Measurements from ENCODE around the gene RND2. TPM values are rescaled to one million over a fixed set of nuclear protein-coding genes. Genes with fewer than 3 reads are reported as not detected.

The RND2 gene
- total RNA-seq, 1 experiment from 2014 or later: 0.26 TPM

GRCh38 chr17:42997390-42997983 lies 27.5 kb upstream of the RND2 start:
- peaks cover 58% of the 10 kb centered on the region for H3F3A ChIP-seq (ENCODE audit: insufficient read depth, low read depth)
- H3K36me3 ChIP-seq (ENCODE audit: low read depth): peaks cover 41% of the 10 kb centered on the region
- H3K9me3 ChIP-seq (ENCODE audit: insufficient read depth, low read depth): no peaks in the 10 kb centered on the region
- H3K4me2 ChIP-seq: peak overlapping the region; percentile 79
- CTCF ChIA-PET: interaction anchor here (0.6 to 0.7 kb wide), 3 partner anchors 39 to 1214 kb away, joined by 3 to 5 read pairs (median 5); partner anchors contain the start of gene BECN1
- TSS peak; percentile 21 for BruUV-seq (replicated peaks)
- peak overlapping the region; percentile 40 for H3K27ac ChIP-seq
- no peak for TF ChIP-seq EZH2 (IDR thresholded peaks at IDR 0.05; ENCODE audit: low read depth)
- TF ChIP-seq CTCF (conservative IDR thresholded peaks at IDR 0.05): no peak
- DNase-seq: no peak
- POLR2A ChIA-PET (ENCODE audit: unreplicated experiment): interaction anchor here (0.5 to 1.2 kb wide), 18 partner anchors 13 to 1590 kb away, joined by 3 to 25 read pairs (median 5); partner anchors contain the start of genes AARSD1 and BECN1
- H2AFZ ChIP-seq: peak overlapping the region; percentile 56; the same call in 1 of the 2 replicates
- H3K9me2 ChIP-seq (ENCODE audit: insufficient read depth): no peaks in the 10 kb centered on the region
- peaks cover 33% of the 10 kb centered on the region for H3K4me1 ChIP-seq (replicated peaks; ENCODE audit: insufficient read depth)
- intact Hi-C loops (cut with micrococcal nuclease; ENCODE audit: unreplicated experiment): no loop called here
- no peaks in the 10 kb centered on the region for H3K27me3 ChIP-seq (ENCODE audit: insufficient read depth, low read depth)
- peaks cover 12% of the 10 kb centered on the region for H4K20me1 ChIP-seq (ENCODE audit: insufficient read depth)
- H3K79me2 ChIP-seq (ENCODE audit: low read depth): peaks cover 34% of the 10 kb centered on the region
- peak overlapping the region; percentile 49; the same call in 1 of the 2 replicates for H3K4me3 ChIP-seq

- ChIA-PET CTCF (interaction anchor here (0.6 to 0.7 kb wide), 3 partner anchors 39 to 1215 kb away, joined by 3 to 5 read pairs (median 5); partner anchors contain the start of gene BECN1), POLR2A (ENCODE audit: unreplicated experiment) (interaction anchor here (0.5 to 1.2 kb wide), 15 partner anchors 13 to 1589 kb away, joined by 3 to 25 read pairs (median 5); partner anchors contain the start of genes AARSD1 and BECN1)
- H3K79me2 ChIP-seq (ENCODE audit: low read depth): peaks cover 34% of the 10 kb centered on the region
- intact Hi-C loops (cut with micrococcal nuclease; ENCODE audit: unreplicated experiment): loop anchor here (1.0 kb wide), 1 partner anchor 155 kb away; no protein-coding TSS in a partner anchor
- TF ChIP-seq CTCF (conservative IDR thresholded peaks at IDR 0.05): peak; percentile 85
- TF ChIP-seq EZH2 (IDR thresholded peaks at IDR 0.05; ENCODE audit: low read depth): no peak
- H3K36me3 ChIP-seq (ENCODE audit: low read depth): peaks cover 42% of the 10 kb centered on the region
- H2AFZ ChIP-seq: peak within 1 kb of the TSS; percentile 62
- H3F3A ChIP-seq (ENCODE audit: insufficient read depth, low read depth): peaks cover 61% of the 10 kb centered on the region
- peak; percentile 93 to 99 for DNase-seq
- H4K20me1 ChIP-seq (ENCODE audit: insufficient read depth): peaks cover 20% of the 10 kb centered on the region
- TSS peak; percentile 65 for BruUV-seq (replicated peaks)
- H3K27ac ChIP-seq: peak within 1 kb of the TSS; percentile 97
- H3K4me2 ChIP-seq: peak within 1 kb of the TSS; percentile 100
- H3K9me2 ChIP-seq (ENCODE audit: insufficient read depth): no peaks in the 10 kb centered on the region
- peak within 1 kb of the TSS; percentile 91 for H3K4me3 ChIP-seq
- no peaks in the 10 kb centered on the region for H3K9me3 ChIP-seq (ENCODE audit: insufficient read depth, low read depth)
- H3K27me3 ChIP-seq (ENCODE audit: insufficient read depth, low read depth): no peaks in the 10 kb centered on the region
- H3K4me1 ChIP-seq (replicated peaks; ENCODE audit: insufficient read depth): peaks cover 33% of the 10 kb centered on the region
Measured at GRCh38 chr17:42997984-42998938, 26.8 kb upstream of the RND2 start, which contains the start of gene RPL27. Gene RPL27 (plus strand): TSS chr17:42998419. CDS start chr17:42998751, 332 bp downstream.

- H4K20me1 ChIP-seq (ENCODE audit: insufficient read depth): peaks cover 25% of the 10 kb centered on the region
Measured at GRCh38 chr17:42999003-42999525, 26.0 kb upstream of the RND2 start.

More at GRCh38 chr17:42999003-42999525, 26.0 kb upstream of the RND2 start:
- ChIA-PET CTCF (no interaction called here), POLR2A (ENCODE audit: unreplicated experiment) (interaction anchor here (0.7 to 1.2 kb wide), 2 partner anchors 12 to 34 kb away, joined by 3 to 8 read pairs; no protein-coding TSS in a partner anchor)
- peak overlapping the region; percentile 100 for H3K4me2 ChIP-seq
- H3K4me1 ChIP-seq (replicated peaks; ENCODE audit: insufficient read depth): peaks cover 33% of the 10 kb centered on the region
- DNase-seq: no peak
- no peak for TF ChIP-seq EZH2 (IDR thresholded peaks at IDR 0.05; ENCODE audit: low read depth)
- no peak for TF ChIP-seq CTCF (conservative IDR thresholded peaks at IDR 0.05)
- peaks cover 34% of the 10 kb centered on the region for H3K79me2 ChIP-seq (ENCODE audit: low read depth)
- BruUV-seq (replicated peaks): no TSS peak
- peak overlapping the region; percentile 97 for H3K27ac ChIP-seq
- intact Hi-C loops (cut with micrococcal nuclease; ENCODE audit: unreplicated experiment): no loop called here
- H3K9me2 ChIP-seq (ENCODE audit: insufficient read depth): no peaks in the 10 kb centered on the region
- H3K27me3 ChIP-seq (ENCODE audit: insufficient read depth, low read depth): no peaks in the 10 kb centered on the region
- H3F3A ChIP-seq (ENCODE audit: insufficient read depth, low read depth): peaks cover 65% of the 10 kb centered on the region
- peak overlapping the region; percentile 62; the same call in 1 of the 2 replicates for H2AFZ ChIP-seq
- peaks cover 44% of the 10 kb centered on the region for H3K36me3 ChIP-seq (ENCODE audit: low read depth)
- peak overlapping the region; percentile 91 for H3K4me3 ChIP-seq
- no peaks in the 10 kb centered on the region for H3K9me3 ChIP-seq (ENCODE audit: insufficient read depth, low read depth)

All from PC-9 (cell line).